Lower leg skin (tissue), 3 donors: Measurements from ENCODE around the gene ACACA.

Experiments
- CTCF ChIP-seq, 3 donors: fragments of 450-650 bp; IDR thresholded peaks; one replicate each; pipeline ENCODE4 v1.5.1; 2016; ENCODE audit warnings: antibody characterized with exemption in 3 of 3, mild to moderate bottlenecking in 3 of 3, moderate library complexity in 2 of 3
- POLR2A ChIP-seq, 2 donors: fragments of 450-650 bp; IDR thresholded peaks; one replicate each; pipeline ENCODE4 v1.6.1; 2016 to 2017; ENCODE audit warnings: antibody characterized with exemption in 2 of 2, mild to moderate bottlenecking in 1 of 2, moderate library complexity in 1 of 2

DNA sequence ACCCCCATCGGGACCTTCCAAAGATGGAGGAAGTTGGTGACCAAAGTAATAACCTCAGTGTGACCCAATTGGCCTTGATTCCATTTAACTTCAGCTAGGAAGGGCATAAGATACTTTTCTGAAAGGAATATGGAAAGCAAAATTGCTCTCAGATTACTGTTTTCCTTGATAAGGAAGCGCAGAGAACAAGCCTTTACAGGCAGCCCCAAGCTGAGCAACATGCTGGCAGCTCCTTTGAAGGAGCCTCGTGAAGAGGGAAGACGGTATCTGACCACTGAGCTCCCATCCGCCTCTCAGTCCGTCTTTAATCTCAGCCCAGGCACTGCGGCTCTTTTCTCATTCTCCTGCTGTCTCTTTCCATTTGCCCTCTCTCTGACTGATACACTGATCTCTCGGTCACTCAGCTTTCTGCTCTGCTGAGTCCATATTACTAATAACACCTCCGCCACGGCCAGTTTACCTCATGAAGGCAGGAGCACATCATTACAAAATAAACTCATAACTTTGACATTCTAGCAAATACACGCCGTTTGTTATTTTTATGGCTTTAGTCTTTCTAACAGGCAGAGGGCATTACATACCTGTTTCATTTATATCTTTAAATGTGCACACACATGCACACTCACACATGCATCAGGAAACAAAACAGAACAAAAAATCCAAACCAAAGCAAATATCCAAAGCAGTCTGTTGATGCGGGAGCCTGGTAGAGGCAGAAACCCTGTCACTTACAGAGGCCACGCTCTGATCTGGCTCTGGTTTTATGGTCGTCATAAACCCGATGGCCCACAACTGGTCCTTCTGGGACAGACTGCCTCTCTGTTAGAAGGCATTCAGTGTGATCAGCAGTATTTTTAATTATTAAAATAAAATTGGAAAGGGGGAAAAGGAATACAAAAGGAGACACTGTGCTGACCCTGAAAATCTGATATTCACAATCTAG is 274.7 kb downstream of the ACACA start:
- TF ChIP-seq CTCF (IDR thresholded peaks at IDR 0.05) (no peak), POLR2A (IDR thresholded peaks at IDR 0.05) (no peak)
